Neural cell (in vitro differentiated cells): Measurements from ENCODE around the gene NME3.

ENCODE experiments used
- EP300 ChIP-seq: fragments of 450-650 bp; conservative IDR thresholded peaks from 2 replicates; pipeline ENCODE4 v1.6.1; 2014; ENCODE audit warnings: antibody characterized with exemption, mild to moderate bottlenecking, moderate library complexity; ENCODE audit not compliant: poor library complexity, severe bottlenecking
- EZH2 ChIP-seq: fragments of 200-600, 300-800 bp; shearing (Covaris generic), sonication (generic); IDR thresholded peaks from 2 replicates; pipeline ENCODE4 v1.6.1; 2014; ENCODE audit warnings: antibody characterized with exemption, low read length, borderline replicate concordance, mild to moderate bottlenecking; ENCODE audit not compliant: insufficient read depth, poor library complexity, severe bottlenecking
- MXI1 ChIP-seq: fragments of 450-650 bp; conservative IDR thresholded peaks from 2 replicates; pipeline ENCODE4 v1.6.1; 2014; ENCODE audit warnings: antibody characterized with exemption, mild to moderate bottlenecking; ENCODE audit not compliant: poor library complexity, severe bottlenecking
- POLR2AphosphoS5 ChIP-seq: IDR thresholded peaks from 2 replicates; pipeline ENCODE4 v1.6.1; 2012
- RAD21 ChIP-seq: fragments of 450-650 bp; conservative IDR thresholded peaks from 2 replicates; pipeline ENCODE4 v1.6.1; 2014; ENCODE audit warnings: antibody characterized with exemption, mild to moderate bottlenecking, moderate library complexity
- REST ChIP-seq: IDR thresholded peaks from 2 replicates; pipeline ENCODE4 v1.6.1; 2012; ENCODE audit warnings: borderline replicate concordance
- SMC3 ChIP-seq: fragments of 450-650 bp; conservative IDR thresholded peaks from 2 replicates; pipeline ENCODE4 v1.6.1; 2014; ENCODE audit warnings: antibody characterized with exemption, mild to moderate bottlenecking, moderate library complexity; ENCODE audit not compliant: poor library complexity
- TAF1 ChIP-seq: IDR thresholded peaks from 2 replicates; pipeline ENCODE4 v1.6.1; 2012; ENCODE audit warnings: low read depth
- TF ChIP-seq, protein P1 (sequence below): fragments of 450-650 bp; IDR thresholded peaks from 2 replicates; pipeline ENCODE4 v1.5.1; 2014; ENCODE audit warnings: antibody characterized with exemption, mild to moderate bottlenecking, moderate library complexity; ENCODE audit not compliant: poor library complexity, severe bottlenecking

DNA sequence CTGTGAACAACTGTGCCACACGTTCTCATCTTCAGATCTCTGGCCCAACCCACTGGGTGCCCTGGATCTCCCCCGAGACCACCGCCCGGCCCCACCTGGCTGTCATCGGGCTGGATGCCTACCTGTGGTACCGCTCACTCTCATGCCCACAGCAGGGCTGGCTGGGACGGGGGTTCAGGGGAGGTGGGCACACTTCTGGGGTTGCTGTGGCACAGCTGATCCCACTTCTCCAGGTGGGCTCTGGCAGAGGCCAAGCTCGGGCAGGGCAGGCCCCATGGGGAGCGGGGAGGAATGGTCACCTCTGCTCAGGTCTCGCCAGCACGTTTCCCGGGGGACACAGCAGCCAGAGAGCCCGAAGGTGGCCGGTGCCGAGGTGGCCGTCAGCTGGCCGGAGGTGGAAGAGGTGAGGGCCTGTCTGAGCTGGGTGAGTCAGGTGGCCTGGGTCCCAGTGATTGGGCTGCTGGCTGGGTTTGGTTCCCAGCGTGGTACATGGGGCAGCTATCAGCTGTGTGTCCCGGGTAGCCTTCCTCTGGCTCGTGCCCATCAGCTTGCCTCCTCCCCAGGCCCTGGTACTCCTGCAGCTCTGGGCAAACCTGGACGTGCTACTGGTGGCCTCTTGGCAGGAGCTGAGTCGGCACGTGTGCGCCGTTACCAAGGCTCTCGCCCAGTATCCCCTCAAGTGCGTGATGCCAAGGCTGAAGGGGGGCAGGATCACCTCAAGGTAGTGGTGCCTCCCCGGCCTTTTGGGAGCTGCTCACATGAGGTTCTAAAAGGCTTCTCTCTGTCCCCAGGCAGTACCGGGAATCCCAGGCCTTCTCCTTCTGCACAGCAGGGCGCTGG, 3.9 kb upstream of the NME3 start:
- TF ChIP-seq, protein P1, sequence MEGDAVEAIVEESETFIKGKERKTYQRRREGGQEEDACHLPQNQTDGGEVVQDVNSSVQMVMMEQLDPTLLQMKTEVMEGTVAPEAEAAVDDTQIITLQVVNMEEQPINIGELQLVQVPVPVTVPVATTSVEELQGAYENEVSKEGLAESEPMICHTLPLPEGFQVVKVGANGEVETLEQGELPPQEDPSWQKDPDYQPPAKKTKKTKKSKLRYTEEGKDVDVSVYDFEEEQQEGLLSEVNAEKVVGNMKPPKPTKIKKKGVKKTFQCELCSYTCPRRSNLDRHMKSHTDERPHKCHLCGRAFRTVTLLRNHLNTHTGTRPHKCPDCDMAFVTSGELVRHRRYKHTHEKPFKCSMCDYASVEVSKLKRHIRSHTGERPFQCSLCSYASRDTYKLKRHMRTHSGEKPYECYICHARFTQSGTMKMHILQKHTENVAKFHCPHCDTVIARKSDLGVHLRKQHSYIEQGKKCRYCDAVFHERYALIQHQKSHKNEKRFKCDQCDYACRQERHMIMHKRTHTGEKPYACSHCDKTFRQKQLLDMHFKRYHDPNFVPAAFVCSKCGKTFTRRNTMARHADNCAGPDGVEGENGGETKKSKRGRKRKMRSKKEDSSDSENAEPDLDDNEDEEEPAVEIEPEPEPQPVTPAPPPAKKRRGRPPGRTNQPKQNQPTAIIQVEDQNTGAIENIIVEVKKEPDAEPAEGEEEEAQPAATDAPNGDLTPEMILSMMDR: no peak
- TF ChIP-seq POLR2AphosphoS5 (no peak), EP300 (no peak), EZH2 (no peak), REST (no peak), TAF1 (no peak), SMC3 (no peak), RAD21 (no peak), MXI1 (no peak)
